Peyer's patch (tissue), 4 donors: ENCODE results near the gene LEMD1. TPM values are rescaled to one million over a fixed set of nuclear protein-coding genes. Genes with fewer than 3 reads are reported as not detected.

Experiments
- DNase-seq, 3 donors: peaks; one replicate each; pipeline ENCODE4 v3.0.0-alpha.2; 2017 to 2019
- H3K27ac ChIP-seq, 4 donors: fragments of 200-600 bp; sonication (generic); one replicate each; pipeline ENCODE4 v1.5.1; 2016 to 2019
- H3K27me3 ChIP-seq, 2 donors: fragments of 200-600 bp; sonication (generic); one replicate each; pipeline ENCODE4 v1.5.1; 2019
- H3K36me3 ChIP-seq, 3 donors: fragments of 200-600 bp; sonication (generic); one replicate each; pipeline ENCODE4 v1.5.1; 2016 to 2019
- H3K4me1 ChIP-seq, 4 donors: fragments of 200-600 bp; sonication (generic); one replicate each; pipeline ENCODE4 v1.5.1; 2016 to 2019
- H3K4me3 ChIP-seq, 4 donors: fragments of 200-600 bp; sonication (generic); 1 replicate in 3 of 4; 2 replicates in 1 of 4; pipeline ENCODE4 v1.5.1; 2016 to 2019; ENCODE audit warnings: mild to moderate bottlenecking in 1 of 4
- H3K9me3 ChIP-seq, 4 donors: fragments of 200-600 bp; sonication (generic); one replicate each; pipeline ENCODE4 v1.5.1; 2016 to 2019; ENCODE audit warnings: mild to moderate bottlenecking in 1 of 4
- POLR2A ChIP-seq, 2 donors: fragments of 450-650 bp; IDR thresholded peaks; one replicate each; pipeline ENCODE4 v1.5.1; 2017; ENCODE audit warnings: antibody characterized with exemption in 2 of 2, mild to moderate bottlenecking in 2 of 2, moderate library complexity in 2 of 2
- total RNA-seq, 4 donors: library from RNA; depleted of rRNA; stranded (reverse); fragments of >200 nt; gene quantifications; one replicate each; pipeline ENCODE4 v1.1.0, GENCODE V29; 2016
- TF ChIP-seq, protein P1 (sequence below), 6 experiments: fragments of 450-650 bp in 4 of 6; fragments of 200-600 bp in 2 of 6; sonication (generic) in 1 of 6; IDR thresholded peaks; one replicate each; pipeline ENCODE4 v1.5.1; 2017 to 2019; ENCODE audit warnings: antibody characterized with exemption in 6 of 6, mild to moderate bottlenecking in 3 of 6, moderate library complexity in 1 of 6

Gene LEMD1
- total RNA-seq, 4 donors from 2014 or later = 2.4 to 3.7 TPM; not detected in 2

DNA sequence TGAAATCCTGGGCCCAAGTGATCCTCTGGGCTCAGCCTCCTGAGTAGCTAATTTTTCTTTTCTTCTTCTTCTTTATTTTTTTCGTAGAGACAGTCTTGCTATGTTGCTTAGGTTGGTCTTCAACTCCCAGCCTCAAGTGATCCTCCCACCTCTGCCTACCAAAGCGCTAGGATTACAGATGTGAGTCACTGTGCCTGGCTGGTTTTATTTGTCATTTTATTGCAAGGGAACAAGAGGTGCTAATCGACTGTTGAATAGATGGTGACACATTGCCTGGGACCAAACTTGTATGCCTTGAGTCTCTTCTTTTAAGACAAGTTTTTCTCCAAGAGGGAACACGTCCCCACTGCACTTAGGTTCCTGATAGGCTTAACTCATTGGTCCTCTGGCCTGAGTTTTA, 45.1 kb downstream of the LEMD1 start:
- Histone ChIP-seq H3K27me3 (no peaks in the 10 kb centered on the region), H3K9me3 (no peaks in the 10 kb centered on the region), H3K27ac (no peak overlapping the region), H3K4me1 (peaks cover 0 to 14% (median 0%) of the 10 kb centered on the region in 4 donors), H3K36me3 (no peaks in the 10 kb centered on the region), H3K4me3 (no peak overlapping the region)
- DNase-seq = no peak
- no peak for TF ChIP-seq POLR2A (IDR thresholded peaks at IDR 0.05)
- TF ChIP-seq, protein P1, sequence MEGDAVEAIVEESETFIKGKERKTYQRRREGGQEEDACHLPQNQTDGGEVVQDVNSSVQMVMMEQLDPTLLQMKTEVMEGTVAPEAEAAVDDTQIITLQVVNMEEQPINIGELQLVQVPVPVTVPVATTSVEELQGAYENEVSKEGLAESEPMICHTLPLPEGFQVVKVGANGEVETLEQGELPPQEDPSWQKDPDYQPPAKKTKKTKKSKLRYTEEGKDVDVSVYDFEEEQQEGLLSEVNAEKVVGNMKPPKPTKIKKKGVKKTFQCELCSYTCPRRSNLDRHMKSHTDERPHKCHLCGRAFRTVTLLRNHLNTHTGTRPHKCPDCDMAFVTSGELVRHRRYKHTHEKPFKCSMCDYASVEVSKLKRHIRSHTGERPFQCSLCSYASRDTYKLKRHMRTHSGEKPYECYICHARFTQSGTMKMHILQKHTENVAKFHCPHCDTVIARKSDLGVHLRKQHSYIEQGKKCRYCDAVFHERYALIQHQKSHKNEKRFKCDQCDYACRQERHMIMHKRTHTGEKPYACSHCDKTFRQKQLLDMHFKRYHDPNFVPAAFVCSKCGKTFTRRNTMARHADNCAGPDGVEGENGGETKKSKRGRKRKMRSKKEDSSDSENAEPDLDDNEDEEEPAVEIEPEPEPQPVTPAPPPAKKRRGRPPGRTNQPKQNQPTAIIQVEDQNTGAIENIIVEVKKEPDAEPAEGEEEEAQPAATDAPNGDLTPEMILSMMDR (IDR thresholded peaks at IDR 0.05) = no peak

GRCh38 chr1:205375835-205376545, 45.9 kb downstream of the LEMD1 start:
- TF ChIP-seq POLR2A (IDR thresholded peaks at IDR 0.05) = no peak
- no peak overlapping the region for H3K4me3 ChIP-seq
- no peaks in the 10 kb centered on the region for H3K36me3 ChIP-seq
- H3K27ac ChIP-seq = no peak overlapping the region
- peak in 1 of 3 donors; percentile 12 for DNase-seq
- no peaks in the 10 kb centered on the region for H3K9me3 ChIP-seq
- H3K27me3 ChIP-seq = no peaks in the 10 kb centered on the region
- peaks cover 0 to 14% (median 0%) of the 10 kb centered on the region in 4 donors for H3K4me1 ChIP-seq

- Histone ChIP-seq H3K4me3 (no peak overlapping the region), H3K27me3 (no peaks in the 10 kb centered on the region), H3K36me3 (no peaks in the 10 kb centered on the region), H3K4me1 (peaks cover 0 to 14% (median 0%) of the 10 kb centered on the region in 4 donors), H3K27ac (no peak overlapping the region), H3K9me3 (no peaks in the 10 kb centered on the region)
- no peak for DNase-seq
- TF ChIP-seq, protein P1 (IDR thresholded peaks at IDR 0.05) = no peak
- TF ChIP-seq POLR2A (IDR thresholded peaks at IDR 0.05) = no peak
Measured at GRCh38 chr1:205374210-205375078, 47.4 kb downstream of the LEMD1 start.

DNA sequence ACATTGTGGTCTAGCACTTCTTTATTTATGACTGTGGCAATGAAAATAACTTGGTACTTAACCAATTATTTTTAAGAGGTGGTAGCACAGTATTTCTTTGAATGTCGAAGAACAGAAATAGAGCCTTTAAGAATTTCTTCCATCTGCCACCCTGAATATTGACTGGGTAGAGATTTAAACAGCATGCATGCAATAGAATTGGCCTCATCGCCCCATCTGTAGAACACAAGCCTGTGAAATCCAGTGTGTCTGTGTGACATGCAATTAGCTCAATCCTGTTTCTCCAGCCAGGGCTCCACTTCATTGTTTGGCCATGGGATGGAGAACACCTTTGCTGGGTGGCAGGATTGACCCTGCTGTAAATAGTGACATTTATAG, 48.1 kb downstream of the LEMD1 start:
- Histone ChIP-seq H3K4me1 (peaks cover 0 to 14% (median 0%) of the 10 kb centered on the region in 4 donors), H3K4me3 (no peak overlapping the region), H3K36me3 (no peaks in the 10 kb centered on the region), H3K27ac (no peak overlapping the region), H3K9me3 (no peaks in the 10 kb centered on the region), H3K27me3 (no peaks in the 10 kb centered on the region)
- peak in 1 of 3 donors; percentile 7 for DNase-seq
- no peak for TF ChIP-seq POLR2A (IDR thresholded peaks at IDR 0.05)
- TF ChIP-seq, protein P1 (IDR thresholded peaks at IDR 0.05) = no peak

- Histone ChIP-seq H3K27me3 (no peaks in the 10 kb centered on the region), H3K36me3 (no peaks in the 10 kb centered on the region), H3K4me1 (peaks cover 0 to 14% (median 0%) of the 10 kb centered on the region in 4 donors), H3K4me3 (no peak overlapping the region), H3K9me3 (no peaks in the 10 kb centered on the region), H3K27ac (no peak overlapping the region)
- no peak for TF ChIP-seq POLR2A (IDR thresholded peaks at IDR 0.05)
- TF ChIP-seq, protein P1 (IDR thresholded peaks at IDR 0.05) = no peak
- peak in 1 of 3 donors; percentile 7 for DNase-seq
Measured at GRCh38 chr1:205373022-205373797, 48.6 kb downstream of the LEMD1 start.
